Activated T-helper 17 cell treated with anti-CD3 and anti-CD28 coated beads, Interleukin-2, amount 50 U/mL, for 72 hours (primary cell): ENCODE results near the gene NCKAP1. TPM values are rescaled to one million over a fixed set of nuclear protein-coding genes. Genes with fewer than 3 reads are reported as not detected.
"Not testable (repeated sequence)": the region's sequence is repeated elsewhere in the genome, so short reads cannot be mapped to it uniquely, and the experiment has no call there.

Source experiments
- ATAC-seq: fragments of 150-1000 bp; cut with Tn5 transposase; replicated peaks from 2 replicates; pipeline ENCODE4 v1.10.0; 2021; ENCODE audit warnings: mild to moderate bottlenecking, moderate library complexity
- H3K27ac Mint-ChIP-seq: one replicate; pipeline ENCODE4 v1.8.0; 2022; ENCODE audit warnings: mixed read lengths
- H3K27me3 Mint-ChIP-seq: one replicate; pipeline ENCODE4 v1.8.0; 2022; ENCODE audit warnings: mixed read lengths
- H3K36me3 Mint-ChIP-seq: one replicate; pipeline ENCODE4 v1.8.0; 2022; ENCODE audit warnings: low read depth, mild to moderate bottlenecking, mixed read lengths
- H3K4me1 Mint-ChIP-seq: one replicate; pipeline ENCODE4 v1.8.0; 2022; ENCODE audit warnings: mixed read lengths
- H3K4me3 Mint-ChIP-seq: one replicate; pipeline ENCODE4 v1.8.0; 2022; ENCODE audit warnings: mild to moderate bottlenecking, mixed read lengths
- H3K9me3 Mint-ChIP-seq: one replicate; pipeline ENCODE4 v1.8.0; 2022; ENCODE audit warnings: mixed read lengths
- total RNA-seq, 2 donors: library from RNA; stranded (reverse); gene quantifications; one replicate each; pipeline ENCODE4 v1.2.3, GENCODE V29; 2022

Gene NCKAP1
- total RNA-seq, 2 donors from 2014 or later: 7.6 to 8.4 TPM

GRCh38 chr2:182960869-182961268 is 77.4 kb downstream of the NCKAP1 start:
- not testable (repeated sequence) for H3K9me3 Mint-ChIP-seq, H3K27me3 Mint-ChIP-seq, H3K4me1 Mint-ChIP-seq, H3K4me3 Mint-ChIP-seq, ATAC-seq, H3K27ac Mint-ChIP-seq
- peaks cover 52% of the 10 kb centered on the region for H3K36me3 Mint-ChIP-seq

GRCh38 chr2:182954789-182955188 is 83.5 kb downstream of the NCKAP1 start:
- ATAC-seq: no peak
- Mint-ChIP-seq H3K27me3 (no peaks in the 10 kb centered on the region), H3K9me3 (no peaks in the 10 kb centered on the region), H3K36me3 (peaks cover 52% of the 10 kb centered on the region), H3K4me3 (no peak overlapping the region), H3K4me1 (no peaks in the 10 kb centered on the region), H3K27ac (no peak overlapping the region)

DNA sequence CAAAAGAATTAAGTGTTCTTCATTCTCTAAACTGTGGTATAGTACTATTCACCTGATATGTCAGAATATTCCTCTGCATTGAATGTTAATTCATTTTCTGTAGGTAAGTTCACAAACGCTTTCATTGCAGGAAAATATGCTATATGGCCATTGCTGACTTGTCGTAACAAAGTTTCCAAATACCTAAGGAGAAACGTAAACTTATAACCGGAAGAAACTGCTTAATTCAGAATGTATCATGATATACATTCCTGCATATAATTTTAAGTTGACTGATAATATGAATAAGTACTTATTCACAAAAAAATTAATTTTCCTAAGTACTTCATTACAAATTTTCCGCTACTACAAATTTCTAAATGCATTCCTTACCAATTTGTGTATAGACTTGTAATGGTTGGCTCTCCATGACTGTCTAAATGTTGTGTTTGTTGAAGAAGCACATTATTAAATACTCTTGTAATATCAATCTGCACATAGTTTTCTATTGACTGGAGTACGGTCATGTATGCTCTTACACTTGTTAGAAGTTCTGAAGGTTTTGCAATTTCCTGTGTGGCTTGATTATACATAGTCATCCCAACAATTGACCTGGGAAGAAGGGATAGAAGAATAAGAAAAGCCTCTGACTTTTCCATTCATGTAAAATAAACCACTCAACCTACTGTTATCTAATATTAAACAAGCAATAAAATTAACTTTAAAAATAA is 85.4 kb downstream of the NCKAP1 start:
- Mint-ChIP-seq H3K36me3 (peaks cover 40% of the 10 kb centered on the region), H3K4me3 (no peak overlapping the region), H3K9me3 (no peaks in the 10 kb centered on the region), H3K4me1 (no peaks in the 10 kb centered on the region), H3K27ac (peak overlapping the region; percentile 20), H3K27me3 (no peaks in the 10 kb centered on the region)
- ATAC-seq: no peak

- Mint-ChIP-seq H3K27me3 (no peaks in the 10 kb centered on the region), H3K9me3 (no peaks in the 10 kb centered on the region), H3K27ac (peak overlapping the region; percentile 20), H3K4me3 (no peak overlapping the region), H3K4me1 (no peaks in the 10 kb centered on the region), H3K36me3 (peaks cover 33% of the 10 kb centered on the region)
- ATAC-seq: peak; percentile 81
Observed at GRCh38 chr2:182951948-182952663, 86.2 kb downstream of the NCKAP1 start.

- H3K27me3 Mint-ChIP-seq: no peaks in the 10 kb centered on the region
- H3K9me3 Mint-ChIP-seq: no peaks in the 10 kb centered on the region
- no peak overlapping the region for H3K27ac Mint-ChIP-seq
- no peak for ATAC-seq
- H3K36me3 Mint-ChIP-seq: peaks cover 39% of the 10 kb centered on the region
- H3K4me1 Mint-ChIP-seq: no peaks in the 10 kb centered on the region
- no peak overlapping the region for H3K4me3 Mint-ChIP-seq
Observed at GRCh38 chr2:182950546-182950945, 87.7 kb downstream of the NCKAP1 start.

DNA sequence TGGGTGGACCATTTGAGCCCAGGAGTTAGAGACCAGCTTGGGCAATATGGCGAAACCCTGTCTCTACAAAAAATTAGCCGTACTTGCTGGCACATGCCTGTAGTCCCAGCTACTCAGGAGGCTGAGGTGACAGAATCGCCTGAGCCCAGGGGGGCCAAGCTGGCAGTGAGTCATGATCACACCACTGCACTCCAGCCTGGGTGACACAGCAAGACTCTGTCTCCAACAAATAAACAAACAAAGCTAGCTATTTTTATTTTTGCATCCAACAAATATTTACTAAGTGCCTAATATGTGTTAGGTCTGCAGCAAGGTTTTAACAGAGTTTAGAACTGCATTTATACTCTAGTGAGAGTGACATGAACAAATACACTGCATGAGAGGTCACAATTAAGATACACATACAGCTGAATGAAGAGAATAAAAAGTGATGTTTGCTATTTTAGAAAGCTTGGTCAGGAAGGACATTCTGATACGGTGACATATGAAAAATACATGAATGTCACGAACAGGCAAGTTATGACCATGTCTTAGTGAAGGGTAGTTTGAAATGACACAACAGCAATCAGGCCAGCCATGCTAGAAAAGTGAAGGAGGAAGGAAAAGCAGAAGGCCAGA is 88.6 kb downstream of the NCKAP1 start:
- Mint-ChIP-seq H3K36me3 (peaks cover 47% of the 10 kb centered on the region), H3K27ac (no peak overlapping the region)

GRCh38 chr2:182949052-182949451 is 89.2 kb downstream of the NCKAP1 start:
- H3K27ac Mint-ChIP-seq: no peak overlapping the region
- H3K27me3 Mint-ChIP-seq: no peaks in the 10 kb centered on the region
- H3K4me1 Mint-ChIP-seq: no peaks in the 10 kb centered on the region
- H3K4me3 Mint-ChIP-seq: no peak overlapping the region
- H3K9me3 Mint-ChIP-seq: no peaks in the 10 kb centered on the region
- peak; percentile 42 for ATAC-seq
- H3K36me3 Mint-ChIP-seq: peaks cover 47% of the 10 kb centered on the region

More for the DNA sequence above, 88.6 kb downstream of the NCKAP1 start:
- H3K4me1 Mint-ChIP-seq: no peaks in the 10 kb centered on the region
- H3K9me3 Mint-ChIP-seq: no peaks in the 10 kb centered on the region
- no peak overlapping the region for H3K4me3 Mint-ChIP-seq
- ATAC-seq: no peak
- no peaks in the 10 kb centered on the region for H3K27me3 Mint-ChIP-seq

- no peaks in the 10 kb centered on the region for H3K27me3 Mint-ChIP-seq
- ATAC-seq: no peak
Observed at GRCh38 chr2:182946958-182947369, 91.3 kb downstream of the NCKAP1 start.

GRCh38 chr2:182943339-182943738 is 94.9 kb downstream of the NCKAP1 start:
- Mint-ChIP-seq H3K4me1 (no peaks in the 10 kb centered on the region), H3K36me3 (peaks cover 63% of the 10 kb centered on the region), H3K9me3 (no peaks in the 10 kb centered on the region), H3K4me3 (no peak overlapping the region), H3K27me3 (no peaks in the 10 kb centered on the region), H3K27ac (no peak overlapping the region)
- ATAC-seq: no peak

More at GRCh38 chr2:182946958-182947369, 91.3 kb downstream of the NCKAP1 start:
- no peak overlapping the region for H3K27ac Mint-ChIP-seq
- H3K36me3 Mint-ChIP-seq: peaks cover 45% of the 10 kb centered on the region
- no peaks in the 10 kb centered on the region for H3K9me3 Mint-ChIP-seq
- H3K4me1 Mint-ChIP-seq: no peaks in the 10 kb centered on the region
- no peak overlapping the region for H3K4me3 Mint-ChIP-seq

DNA sequence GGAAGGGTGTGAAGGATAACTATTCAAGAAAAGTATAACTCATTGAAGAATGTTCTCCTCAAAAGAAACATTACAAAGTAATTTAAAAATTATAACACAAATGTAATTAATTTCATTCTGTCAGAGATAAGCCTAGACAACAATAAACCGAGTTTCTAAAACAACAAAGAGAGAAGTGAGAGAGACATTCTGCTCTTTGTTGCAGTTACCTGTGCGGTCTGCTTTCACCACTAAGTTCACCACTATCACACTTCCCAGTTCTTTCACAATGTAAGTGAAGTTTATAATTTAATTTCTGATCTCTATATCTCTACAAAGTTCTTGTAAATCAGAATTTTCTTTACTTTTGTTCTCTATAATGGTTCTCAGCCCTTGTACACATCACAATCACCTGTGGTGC is 95.5 kb downstream of the NCKAP1 start:
- peaks cover 69% of the 10 kb centered on the region for H3K36me3 Mint-ChIP-seq
- H3K27me3 Mint-ChIP-seq: no peaks in the 10 kb centered on the region
- no peaks in the 10 kb centered on the region for H3K9me3 Mint-ChIP-seq
- H3K4me3 Mint-ChIP-seq: no peak overlapping the region
- ATAC-seq: no peak
- no peak overlapping the region for H3K27ac Mint-ChIP-seq
- no peaks in the 10 kb centered on the region for H3K4me1 Mint-ChIP-seq

DNA sequence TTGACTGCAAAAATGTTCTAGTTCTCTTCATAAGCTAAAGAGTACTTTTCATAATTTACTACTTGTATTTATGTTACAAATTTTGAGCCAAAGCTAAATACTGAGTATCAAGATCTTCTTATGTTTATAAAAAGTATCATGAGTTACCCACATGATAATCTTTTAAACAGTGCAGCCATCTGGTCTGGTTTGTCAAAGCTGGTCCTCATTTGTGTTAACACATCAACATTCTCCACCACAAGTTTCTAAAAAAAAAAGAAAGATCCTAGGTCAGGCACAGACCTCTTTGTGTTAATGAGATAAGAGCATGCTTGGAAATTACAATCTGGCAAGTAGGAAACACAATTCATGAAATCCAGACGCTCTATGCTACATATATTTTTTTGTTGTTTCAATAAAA is 96.3 kb downstream of the NCKAP1 start:
- Mint-ChIP-seq H3K9me3 (no peaks in the 10 kb centered on the region), H3K4me1 (no peaks in the 10 kb centered on the region), H3K4me3 (no peak overlapping the region), H3K27ac (no peak overlapping the region), H3K36me3 (peaks cover 76% of the 10 kb centered on the region), H3K27me3 (no peaks in the 10 kb centered on the region)
- ATAC-seq: no peak

- Mint-ChIP-seq H3K36me3 (peaks cover 77% of the 10 kb centered on the region), H3K4me1 (no peaks in the 10 kb centered on the region), H3K9me3 (no peaks in the 10 kb centered on the region), H3K27ac (no peak overlapping the region), H3K4me3 (no peak overlapping the region), H3K27me3 (no peaks in the 10 kb centered on the region)
- ATAC-seq: no peak
Observed at GRCh38 chr2:182941121-182941722, 97.0 kb downstream of the NCKAP1 start.

- Mint-ChIP-seq H3K9me3 (no peaks in the 10 kb centered on the region), H3K4me3 (no peak overlapping the region), H3K27ac (no peak overlapping the region), H3K4me1 (peaks cover 3% of the 10 kb centered on the region), H3K27me3 (no peaks in the 10 kb centered on the region), H3K36me3 (peaks cover 74% of the 10 kb centered on the region)
- no peak for ATAC-seq
Observed at GRCh38 chr2:182937870-182938269, 100.4 kb downstream of the NCKAP1 start.

DNA sequence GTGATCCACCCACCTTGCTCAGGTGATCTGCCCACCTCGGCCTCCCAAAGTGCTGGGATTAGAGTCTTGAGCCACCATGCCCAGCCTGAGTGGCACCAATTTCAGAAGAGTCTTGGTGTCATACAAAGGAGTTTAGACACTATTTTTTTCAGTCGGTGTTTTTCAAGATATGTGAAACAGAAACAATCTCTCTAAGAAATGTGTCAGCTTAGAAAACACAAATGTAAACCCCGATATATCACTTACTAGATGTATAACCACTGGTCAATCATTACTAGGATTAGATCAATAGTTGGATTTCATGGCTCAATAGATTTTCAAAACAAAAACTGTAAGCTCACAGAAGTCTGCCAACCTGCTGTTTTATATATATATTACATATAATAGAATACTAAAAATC is 104.6 kb downstream of the NCKAP1 start:
- ATAC-seq: no peak
- Mint-ChIP-seq H3K4me1 (peaks cover 3% of the 10 kb centered on the region), H3K36me3 (peaks cover 59% of the 10 kb centered on the region), H3K27ac (no peak overlapping the region), H3K9me3 (no peaks in the 10 kb centered on the region), H3K4me3 (no peak overlapping the region), H3K27me3 (no peaks in the 10 kb centered on the region)
